Right cardiac atrium (tissue), 5 donors: ENCODE data around the gene NEDD4L. TPM values are rescaled to one million over a fixed set of nuclear protein-coding genes. Genes with fewer than 3 reads are reported as not detected.

Source experiments
- ATAC-seq, 2 donors: fragments of 200-7000 bp; cut with Tn5 transposase; one replicate each; pipeline versions ENCODE4 v1.8.0 to v1.9.1; 2020; ENCODE audit warnings: moderate library complexity in 2 of 2, mild to moderate bottlenecking in 1 of 2
- DNase-seq, 3 donors: peaks; one replicate each; pipeline ENCODE4 v3.0.0-alpha.2; 2020
- H3K27ac ChIP-seq: one replicate; pipeline ENCODE4 v1.5.1; 2013; ENCODE audit warnings: mild to moderate bottlenecking, low read length, control low read depth, moderate library complexity
- H3K27me3 ChIP-seq: one replicate; pipeline ENCODE4 v1.6.1; 2013; ENCODE audit not compliant: control insufficient read depth, insufficient read depth
- H3K4me1 ChIP-seq: one replicate; pipeline ENCODE4 v1.6.1; 2013; ENCODE audit warnings: low read length; ENCODE audit not compliant: control insufficient read depth, insufficient read depth
- H3K4me3 ChIP-seq: one replicate; pipeline ENCODE4 v1.5.1; 2013; ENCODE audit warnings: low read length, control low read depth
- H3K9me3 ChIP-seq: one replicate; pipeline ENCODE4 v1.6.1; 2013; ENCODE audit warnings: low read length; ENCODE audit not compliant: control insufficient read depth
- WGBS: extraction: QIAGEN DNeasy Blood & Tissue Kit; methylation state at CpG from one replicate; pipeline ENCODE4 v1.1.7; 2013; 5-methylcytosine and 5-hydroxymethylcytosine counted together
- intact Hi-C, 4 donors: fragments of 100-400 bp; cut with DNase I; formaldehyde crosslinking; loops; one replicate each; pipeline versions ENCODE4 v1.11.0 to v1.14.0; 2022 to 2023
- polyA plus RNA-seq: library from polyadenylated mRNA; stranded (reverse); fragments of 200-250 nt; gene quantifications from one replicate; pipeline ENCODE4 v1.2.3, GENCODE V29; 2013
- total RNA-seq, 4 donors: library from RNA; stranded (reverse); fragmentation: NEBNext Ultra II Directional; extraction: Animal tissue kit (Norgen Biotek cat#: 25700); gene quantifications; one replicate each; pipeline ENCODE4 v1.2.1, GENCODE V29; 2021
- donor health status: healthy with polysubstance abuse.
- donor health status: DM: no; HTN: yes; CAD: no.
- donor health status: DM: no; HTN: no; CAD: no.
- donor health status: DM: no; HTN: yes; CAD: no; lungs with severe emphysema.
- donor health status: DM: yes; HTN: yes; CAD: no.

The NEDD4L gene
- total and polyA plus RNA-seq, 5 donors, result 25.7 to 87.5 (median 74.0) TPM

DNA sequence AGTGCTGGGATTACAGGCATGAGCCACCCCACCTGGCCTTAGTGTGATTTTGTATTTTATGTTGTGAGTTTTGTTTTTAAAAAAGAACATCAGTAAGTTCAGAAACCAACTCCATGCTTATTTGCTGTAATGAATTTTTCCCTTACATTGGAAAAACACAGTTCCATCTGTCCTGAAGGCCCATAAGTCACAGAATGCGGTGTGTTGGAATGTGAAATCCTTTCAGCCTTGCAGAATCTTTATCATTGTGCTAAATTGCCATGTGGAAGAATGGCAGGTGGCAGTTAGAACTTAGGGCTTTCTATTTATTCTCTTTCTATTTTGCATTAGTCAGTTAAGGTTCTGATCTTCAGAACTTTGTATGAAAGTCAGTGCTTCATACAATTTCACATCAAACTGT lies 52.6 kb downstream of the NEDD4L start:
- no peak for ATAC-seq
- intact Hi-C loops, result no loop called here

DNA sequence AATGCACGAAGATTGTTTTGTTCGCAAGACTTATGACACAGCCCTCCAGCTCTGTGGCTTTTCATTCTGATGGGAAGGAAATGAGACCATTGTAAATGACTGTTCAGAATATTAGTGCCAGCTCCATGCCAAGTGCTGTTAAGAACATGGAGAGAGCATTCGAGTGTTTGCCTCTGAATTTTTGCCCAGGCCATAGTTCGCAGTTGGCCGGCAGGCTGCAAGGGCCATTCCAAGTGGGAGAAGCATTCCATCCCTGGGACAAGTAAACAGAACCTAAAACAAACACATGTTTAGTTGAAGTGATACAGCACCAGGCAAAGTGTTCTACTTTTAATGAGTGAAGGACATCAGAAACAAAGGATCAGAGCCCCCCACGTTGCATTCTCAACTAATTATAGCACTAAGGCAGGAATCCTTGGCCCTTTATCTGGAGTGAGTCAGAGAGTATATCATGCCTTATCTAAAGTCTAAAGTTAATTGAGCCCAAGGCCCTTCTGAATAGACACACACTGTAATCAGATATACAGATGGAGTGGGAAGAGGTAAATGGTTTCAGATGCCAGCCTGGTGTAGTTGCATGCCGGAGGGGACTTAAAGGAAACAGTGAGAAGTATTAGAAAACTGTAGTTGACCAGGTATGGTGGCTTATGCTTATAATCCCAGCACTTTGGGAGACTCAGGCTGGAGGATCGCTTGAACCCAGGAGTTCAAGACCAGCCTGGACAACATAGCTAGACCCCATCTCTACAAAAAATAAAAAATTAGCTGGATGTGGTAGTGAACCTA lies 53.3 kb downstream of the NEDD4L start:
- Histone ChIP-seq H3K4me1 (peaks cover 8% of the 10 kb centered on the region), H3K27me3 (no peaks in the 10 kb centered on the region), H3K4me3 (no peak overlapping the region), H3K27ac (peak overlapping the region; percentile 51), H3K9me3 (no peaks in the 10 kb centered on the region)
- intact Hi-C loops, result no loop called here
- DNase-seq, result no peak
- WGBS, result 58% methylated on average over 8 of the region's 8 CpGs
- ATAC-seq, result peak; percentile 52 to 77

More for the DNA sequence above, 52.6 kb downstream of the NEDD4L start:
- peaks cover 8% of the 10 kb centered on the region for H3K4me1 ChIP-seq
- H3K9me3 ChIP-seq, result no peaks in the 10 kb centered on the region
- H3K27me3 ChIP-seq, result no peaks in the 10 kb centered on the region
- H3K4me3 ChIP-seq, result no peak overlapping the region
- DNase-seq, result no peak
- H3K27ac ChIP-seq, result no peak overlapping the region
- 83% methylated on average over 1 of the region's 1 CpG for WGBS

DNA sequence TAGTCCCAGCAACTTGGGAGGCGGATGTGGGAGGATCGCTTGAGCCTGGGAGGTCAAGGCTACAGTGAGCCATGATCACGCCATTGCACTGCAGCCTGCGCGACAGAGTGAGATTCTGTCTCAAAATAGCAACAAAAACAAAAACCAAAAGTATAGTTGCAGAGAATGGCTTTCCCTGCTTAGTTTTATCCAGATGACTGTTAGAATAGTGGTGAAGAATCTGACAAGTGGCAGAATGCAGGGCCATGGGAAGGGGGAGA lies 53.8 kb downstream of the NEDD4L start:
- Histone ChIP-seq H3K4me3 (no peak overlapping the region), H3K27ac (no peak overlapping the region), H3K9me3 (no peaks in the 10 kb centered on the region), H3K4me1 (peaks cover 8% of the 10 kb centered on the region), H3K27me3 (no peaks in the 10 kb centered on the region)
- DNase-seq, result no peak
- intact Hi-C loops, result no loop called here
- ATAC-seq, result no peak
- 92% methylated on average over 5 of the region's 5 CpGs for WGBS

DNA sequence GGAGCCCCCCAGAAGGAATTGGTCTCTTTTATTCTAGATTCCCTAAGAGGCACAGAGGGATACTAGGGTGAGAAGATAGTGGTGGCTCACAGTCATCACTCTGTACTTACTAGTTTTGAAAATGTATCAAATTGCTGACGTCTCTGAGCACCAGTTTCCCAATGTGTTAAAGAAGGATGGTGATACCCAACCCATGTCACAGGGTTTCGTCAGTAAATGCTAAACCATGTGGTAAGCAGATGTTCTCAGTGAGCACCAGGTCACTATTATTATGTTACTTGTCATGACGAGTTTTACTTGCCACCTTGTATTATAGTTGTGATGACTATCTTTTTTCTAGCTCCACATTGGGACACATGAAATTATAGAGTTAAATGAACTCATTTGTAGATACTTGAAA lies 54.7 kb downstream of the NEDD4L start:
- ATAC-seq (no peak), DNase-seq (no peak)
- H3K27me3 ChIP-seq, result no peaks in the 10 kb centered on the region
- H3K4me1 ChIP-seq, result peaks cover 8% of the 10 kb centered on the region
- H3K27ac ChIP-seq, result no peak overlapping the region
- intact Hi-C loops, result no loop called here
- 91% methylated on average over 3 of the region's 3 CpGs for WGBS
- no peaks in the 10 kb centered on the region for H3K9me3 ChIP-seq
- H3K4me3 ChIP-seq, result no peak overlapping the region

DNA sequence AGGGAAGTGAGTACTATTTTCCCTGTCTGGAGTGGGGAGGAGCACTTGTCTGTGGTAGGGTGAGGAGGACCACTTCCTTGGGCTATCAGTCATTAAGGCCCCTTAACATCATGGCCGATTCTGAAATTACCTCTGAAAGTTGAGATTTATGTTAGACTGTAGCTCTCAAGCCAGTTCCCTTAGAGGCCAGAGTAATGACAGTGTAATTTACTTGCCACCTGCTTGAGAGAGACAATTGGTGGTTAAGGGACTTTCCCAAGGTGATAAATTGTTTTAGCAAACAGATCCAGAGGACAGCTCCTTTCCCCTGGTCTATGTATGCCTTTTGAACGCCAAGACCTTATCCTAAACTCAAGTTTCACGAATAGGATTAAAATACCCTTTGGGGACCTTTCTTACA lies 56.1 kb downstream of the NEDD4L start:
- H3K27ac ChIP-seq, result no peak overlapping the region
- H3K27me3 ChIP-seq, result no peaks in the 10 kb centered on the region
- H3K4me3 ChIP-seq, result no peak overlapping the region
- intact Hi-C loops, result no loop called here
- H3K4me1 ChIP-seq, result peaks cover 8% of the 10 kb centered on the region
- 78% methylated on average over 3 of the region's 3 CpGs for WGBS
- no peaks in the 10 kb centered on the region for H3K9me3 ChIP-seq
- ATAC-seq, result no peak
- DNase-seq, result no peak

DNA sequence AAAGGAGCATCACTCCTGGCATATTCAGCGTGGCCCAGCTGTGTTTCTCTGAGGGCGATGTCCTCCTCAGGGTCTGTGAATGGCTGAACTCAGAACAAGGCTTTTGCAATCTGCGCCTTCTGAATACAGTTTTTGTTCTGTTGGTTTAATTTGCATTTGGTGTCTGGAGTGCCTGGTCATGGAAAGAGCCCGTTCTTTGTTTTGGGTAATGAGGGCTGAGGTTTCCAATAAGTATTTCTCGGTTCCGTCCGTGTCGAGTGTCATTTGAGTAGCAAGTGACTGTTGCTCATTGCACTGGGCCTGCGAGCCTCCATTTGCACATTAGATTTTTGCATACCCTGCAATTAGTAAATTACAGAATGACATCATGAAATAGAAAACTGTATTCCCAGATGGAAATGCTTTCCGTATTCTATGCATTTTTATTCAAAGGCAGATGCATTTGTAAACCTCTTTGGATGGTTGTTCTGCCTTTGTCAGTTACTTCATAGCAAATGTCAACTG lies 57.3 kb downstream of the NEDD4L start:
- intact Hi-C loops, result no loop called here
- no peak overlapping the region for H3K27ac ChIP-seq

DNA sequence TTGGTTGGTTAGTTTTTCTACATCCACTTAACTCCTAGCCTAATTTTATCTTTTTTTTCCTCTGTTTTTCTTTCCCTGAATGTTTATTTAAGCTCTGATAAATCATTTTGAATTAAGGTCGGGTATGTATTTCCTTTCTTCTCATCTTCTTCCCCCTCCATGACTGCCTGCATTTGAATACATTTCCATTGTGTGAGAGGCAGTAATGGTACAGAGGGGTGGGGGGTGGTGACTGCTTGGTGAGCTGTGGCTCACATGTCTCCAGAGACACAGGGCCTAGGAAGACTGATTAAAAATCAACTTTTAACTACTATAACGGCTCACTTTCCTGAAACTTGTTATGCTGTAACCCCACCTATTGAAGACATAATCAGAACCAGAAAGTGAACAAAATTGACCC lies 58.0 kb downstream of the NEDD4L start:
- WGBS, result 37% methylated on average over 2 of the region's 2 CpGs
- no peaks in the 10 kb centered on the region for H3K27me3 ChIP-seq
- H3K27ac ChIP-seq, result no peak overlapping the region
- H3K4me1 ChIP-seq, result peaks cover 9% of the 10 kb centered on the region
- intact Hi-C loops, result no loop called here
- H3K9me3 ChIP-seq, result no peaks in the 10 kb centered on the region
- DNase-seq (no peak), ATAC-seq (no peak)
- no peak overlapping the region for H3K4me3 ChIP-seq

More for the DNA sequence above, 57.3 kb downstream of the NEDD4L start:
- Histone ChIP-seq H3K4me1 (peaks cover 10% of the 10 kb centered on the region), H3K9me3 (no peaks in the 10 kb centered on the region), H3K4me3 (no peak overlapping the region), H3K27me3 (no peaks in the 10 kb centered on the region)
- 87% methylated on average over 10 of the region's 10 CpGs for WGBS
- DNase-seq, result no peak
- ATAC-seq, result no peak

DNA sequence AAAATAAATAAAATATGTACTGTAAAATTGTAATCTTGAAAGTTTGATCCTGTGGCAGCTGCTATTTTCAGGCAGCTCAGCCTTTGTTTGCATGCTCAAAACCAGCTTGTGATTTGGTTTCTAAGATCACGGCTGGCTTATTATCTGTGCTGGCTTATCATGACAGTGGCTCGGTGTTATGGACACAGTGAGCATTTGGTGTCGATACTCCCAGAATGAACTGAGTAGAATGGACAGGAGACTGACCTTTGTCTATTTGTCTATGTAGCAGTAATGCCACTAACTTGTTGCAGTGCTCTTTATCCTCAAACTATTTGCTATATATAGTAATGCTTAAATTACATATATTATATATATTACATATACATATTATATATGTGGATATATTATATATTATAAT lies 58.8 kb downstream of the NEDD4L start:
- 42% methylated on average over 3 of the region's 3 CpGs for WGBS
- no peaks in the 10 kb centered on the region for H3K9me3 ChIP-seq
- H3K4me3 ChIP-seq, result no peak overlapping the region
- peaks cover 3% of the 10 kb centered on the region for H3K4me1 ChIP-seq
- intact Hi-C loops, result no loop called here
- peak overlapping the region; percentile 56 for H3K27ac ChIP-seq
- DNase-seq (no peak), ATAC-seq (peak in 1 of 2 donors; percentile 50)
- H3K27me3 ChIP-seq, result no peaks in the 10 kb centered on the region

DNA sequence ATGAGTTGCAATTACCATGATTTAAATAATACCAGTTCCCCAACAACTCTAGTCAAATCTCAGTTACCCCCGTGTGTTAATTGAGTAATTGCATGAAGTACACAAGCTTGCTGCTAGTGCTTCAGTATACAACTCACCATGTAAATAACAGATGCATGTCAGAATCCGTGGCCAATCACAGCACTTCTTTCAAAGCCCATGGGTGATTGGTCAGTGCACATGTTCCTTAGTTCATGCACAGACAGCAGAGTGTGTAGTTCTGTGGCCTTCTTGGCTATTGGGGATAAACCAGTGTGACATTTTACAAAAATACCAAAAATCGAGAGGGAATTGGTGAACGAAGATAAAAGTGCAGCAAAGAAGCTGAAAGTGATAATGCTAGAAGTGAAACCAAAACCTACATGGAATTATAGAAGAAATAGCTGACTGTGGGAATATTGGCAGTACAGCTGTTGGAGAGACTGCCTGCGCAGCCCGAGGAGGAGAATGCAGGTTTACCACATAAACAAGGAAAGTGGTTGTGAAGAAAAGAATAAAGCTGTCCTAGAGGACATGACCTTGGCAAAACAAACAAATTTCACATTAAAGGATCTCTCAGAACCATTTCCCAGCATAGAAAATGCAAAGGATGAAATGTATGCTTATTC lies 59.4 kb downstream of the NEDD4L start:
- H3K27ac ChIP-seq, result no peak overlapping the region
- H3K9me3 ChIP-seq, result no peaks in the 10 kb centered on the region
- peaks cover 2% of the 10 kb centered on the region for H3K4me1 ChIP-seq
- ATAC-seq, result no peak
- no peak for DNase-seq
- no peaks in the 10 kb centered on the region for H3K27me3 ChIP-seq
- 65% methylated on average over 6 of the region's 6 CpGs for WGBS
- no peak overlapping the region for H3K4me3 ChIP-seq
- intact Hi-C loops, result no loop called here

DNA sequence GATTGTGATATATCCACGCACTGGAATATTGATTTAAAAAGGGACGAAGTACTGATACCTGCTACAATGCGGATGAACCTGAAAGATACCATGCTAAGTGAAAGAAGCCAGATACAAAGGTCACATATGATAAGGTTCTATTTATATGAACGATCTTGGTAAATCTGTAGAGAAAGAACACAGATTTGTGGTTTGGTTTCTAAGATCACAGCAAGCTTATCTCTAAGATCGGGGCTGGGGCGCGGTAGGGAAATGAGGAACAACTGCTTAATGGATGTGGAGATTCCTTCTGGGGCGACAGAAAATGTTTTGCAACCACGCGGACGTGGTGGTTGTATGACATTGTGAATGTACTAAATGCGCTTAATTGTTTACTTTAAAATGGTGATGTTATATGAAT lies 60.1 kb downstream of the NEDD4L start:
- Histone ChIP-seq H3K27ac (no peak overlapping the region), H3K4me1 (peaks cover 2% of the 10 kb centered on the region), H3K4me3 (no peak overlapping the region), H3K9me3 (no peaks in the 10 kb centered on the region), H3K27me3 (no peaks in the 10 kb centered on the region)
- intact Hi-C loops, result no loop called here
- DNase-seq (no peak), ATAC-seq (no peak)
- WGBS, result 77% methylated on average over 12 of the region's 12 CpGs

DNA sequence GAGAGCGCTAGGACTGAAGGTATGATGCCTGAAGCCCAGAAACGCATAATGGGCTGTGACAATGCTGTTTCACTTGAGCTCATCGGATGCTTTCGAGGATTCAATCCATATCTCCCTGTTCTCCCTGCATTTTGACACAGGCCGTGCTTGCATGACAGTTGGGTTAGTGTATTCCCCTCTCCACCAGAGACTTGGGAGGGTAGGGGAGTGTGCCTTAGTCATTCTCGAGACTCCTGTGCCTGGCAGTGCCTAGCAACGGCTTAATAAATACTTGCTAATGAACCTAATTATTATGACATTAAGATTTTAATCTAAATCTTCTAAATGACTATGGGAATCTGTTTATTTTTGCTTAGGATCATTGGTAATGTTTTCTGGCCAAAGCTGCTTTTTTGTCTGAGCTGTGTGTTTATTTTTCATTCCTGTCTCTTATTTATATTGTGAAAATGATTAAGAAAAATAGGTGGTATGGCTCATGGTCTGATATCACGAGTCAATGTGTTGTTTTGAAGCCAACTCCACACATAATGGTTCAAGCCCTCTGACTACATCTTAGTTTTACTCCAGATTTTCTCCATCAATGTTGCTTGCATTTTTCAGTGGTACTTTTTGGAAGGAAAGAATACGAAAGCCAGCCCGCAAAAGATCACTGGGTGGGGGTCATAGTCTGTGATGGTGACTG lies 61.3 kb downstream of the NEDD4L start:
- H3K4me1 ChIP-seq, result peaks cover 3% of the 10 kb centered on the region
- H3K27ac ChIP-seq, result no peak overlapping the region
- intact Hi-C loops, result no loop called here
- no peak for ATAC-seq
- 83% methylated on average over 10 of the region's 10 CpGs for WGBS
- H3K9me3 ChIP-seq, result no peaks in the 10 kb centered on the region
- DNase-seq, result no peak
- no peak overlapping the region for H3K4me3 ChIP-seq
- H3K27me3 ChIP-seq, result no peaks in the 10 kb centered on the region
